Chondrocyte (in vitro differentiated cells): ENCODE data around the gene ACE. TPM values are rescaled to one million over a fixed set of nuclear protein-coding genes. Genes with fewer than 3 reads are reported as not detected.

Source experiments
- DNase-seq: peaks from one replicate; pipeline ENCODE4 v3.0.0; 2021; ENCODE audit warnings: mixed read lengths, low spot score
- H3K27ac Mint-ChIP-seq: one replicate; pipeline ENCODE4 v1.8.0; 2021; ENCODE audit warnings: mild to moderate bottlenecking, moderate library complexity, mixed read lengths; ENCODE audit not compliant: unreplicated experiment
- H3K27me3 Mint-ChIP-seq: 2 replicates; pipeline ENCODE4 v1.8.0; 2021; ENCODE audit warnings: low read depth, mixed read lengths
- H3K36me3 Mint-ChIP-seq: 2 replicates; pipeline ENCODE4 v1.8.0; 2021; ENCODE audit warnings: low read depth, mixed read lengths
- H3K4me1 Mint-ChIP-seq: 2 replicates; pipeline ENCODE4 v1.8.0; 2021; ENCODE audit warnings: low read depth, mild to moderate bottlenecking, mixed read lengths
- H3K4me3 Mint-ChIP-seq: one replicate; pipeline ENCODE4 v1.8.0; 2021; ENCODE audit warnings: mild to moderate bottlenecking, moderate library complexity, mixed read lengths; ENCODE audit not compliant: unreplicated experiment
- H3K9me3 Mint-ChIP-seq: 2 replicates; pipeline ENCODE4 v1.8.0; 2021; ENCODE audit warnings: low read depth, mixed read lengths
- total RNA-seq: library from RNA; stranded (reverse); gene quantifications from 3 replicates; pipeline ENCODE4 v1.2.1, GENCODE V29; 2021
- TF ChIP-seq, protein P1 (sequence below): fragments of 200-600 bp; sonication (generic); IDR thresholded peaks from 2 replicates; pipeline ENCODE4 v1.5.0; 2021; ENCODE audit warnings: antibody characterized with exemption, mild to moderate bottlenecking, moderate library complexity

Gene ACE
- total RNA-seq, 1 donor from 2014 or later, result 0.52 TPM

DNA sequence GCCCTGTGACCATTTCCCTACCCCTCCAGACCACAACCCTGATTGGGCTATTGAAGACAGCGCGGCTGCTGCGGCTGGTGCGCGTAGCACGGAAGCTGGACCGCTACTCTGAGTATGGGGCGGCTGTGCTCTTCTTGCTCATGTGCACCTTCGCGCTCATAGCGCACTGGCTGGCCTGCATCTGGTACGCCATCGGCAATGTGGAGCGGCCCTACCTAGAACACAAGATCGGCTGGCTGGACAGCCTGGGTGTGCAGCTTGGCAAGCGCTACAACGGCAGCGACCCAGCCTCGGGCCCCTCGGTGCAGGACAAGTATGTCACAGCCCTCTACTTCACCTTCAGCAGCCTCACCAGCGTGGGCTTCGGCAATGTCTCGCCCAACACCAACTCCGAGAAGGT, 58.8 kb downstream of the ACE start:
- no peak overlapping the region for H3K4me3 Mint-ChIP-seq

DNA sequence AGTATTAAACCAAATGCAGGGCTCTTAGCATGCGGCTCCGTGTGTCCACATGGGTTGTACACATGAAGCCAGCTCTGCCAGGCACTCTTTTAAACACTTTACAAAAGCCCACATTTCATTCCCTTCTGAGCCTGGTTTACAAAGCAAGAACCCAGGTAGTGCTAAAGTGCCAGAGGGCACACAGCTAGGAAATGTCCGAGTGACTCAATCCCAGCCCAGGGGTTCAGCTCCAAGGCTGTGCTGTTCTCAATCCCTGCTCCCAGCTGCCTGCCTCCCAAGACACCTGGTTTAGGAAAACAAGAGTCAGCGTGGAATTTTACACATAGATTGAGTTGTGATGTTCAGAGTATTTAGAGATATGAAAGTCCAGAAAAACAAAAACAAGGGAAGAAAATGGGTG, 60.1 kb downstream of the ACE start:
- H3K27me3 Mint-ChIP-seq, result peaks cover 20% of the 10 kb centered on the region
- DNase-seq, result no peak
- no peaks in the 10 kb centered on the region for H3K4me1 Mint-ChIP-seq
- no peak overlapping the region for H3K4me3 Mint-ChIP-seq
- no peaks in the 10 kb centered on the region for H3K9me3 Mint-ChIP-seq
- H3K27ac Mint-ChIP-seq, result no peak overlapping the region
- TF ChIP-seq, protein P1, sequence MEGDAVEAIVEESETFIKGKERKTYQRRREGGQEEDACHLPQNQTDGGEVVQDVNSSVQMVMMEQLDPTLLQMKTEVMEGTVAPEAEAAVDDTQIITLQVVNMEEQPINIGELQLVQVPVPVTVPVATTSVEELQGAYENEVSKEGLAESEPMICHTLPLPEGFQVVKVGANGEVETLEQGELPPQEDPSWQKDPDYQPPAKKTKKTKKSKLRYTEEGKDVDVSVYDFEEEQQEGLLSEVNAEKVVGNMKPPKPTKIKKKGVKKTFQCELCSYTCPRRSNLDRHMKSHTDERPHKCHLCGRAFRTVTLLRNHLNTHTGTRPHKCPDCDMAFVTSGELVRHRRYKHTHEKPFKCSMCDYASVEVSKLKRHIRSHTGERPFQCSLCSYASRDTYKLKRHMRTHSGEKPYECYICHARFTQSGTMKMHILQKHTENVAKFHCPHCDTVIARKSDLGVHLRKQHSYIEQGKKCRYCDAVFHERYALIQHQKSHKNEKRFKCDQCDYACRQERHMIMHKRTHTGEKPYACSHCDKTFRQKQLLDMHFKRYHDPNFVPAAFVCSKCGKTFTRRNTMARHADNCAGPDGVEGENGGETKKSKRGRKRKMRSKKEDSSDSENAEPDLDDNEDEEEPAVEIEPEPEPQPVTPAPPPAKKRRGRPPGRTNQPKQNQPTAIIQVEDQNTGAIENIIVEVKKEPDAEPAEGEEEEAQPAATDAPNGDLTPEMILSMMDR, result no peak
- H3K36me3 Mint-ChIP-seq, result no peaks in the 10 kb centered on the region

More for the DNA sequence above, 58.8 kb downstream of the ACE start:
- peaks cover 20% of the 10 kb centered on the region for H3K27me3 Mint-ChIP-seq
- TF ChIP-seq, protein P1, result no peak
- H3K36me3 Mint-ChIP-seq, result no peaks in the 10 kb centered on the region
- DNase-seq, result peak; percentile 82
- no peaks in the 10 kb centered on the region for H3K9me3 Mint-ChIP-seq
- H3K4me1 Mint-ChIP-seq, result no peaks in the 10 kb centered on the region
- H3K27ac Mint-ChIP-seq, result no peak overlapping the region

DNA sequence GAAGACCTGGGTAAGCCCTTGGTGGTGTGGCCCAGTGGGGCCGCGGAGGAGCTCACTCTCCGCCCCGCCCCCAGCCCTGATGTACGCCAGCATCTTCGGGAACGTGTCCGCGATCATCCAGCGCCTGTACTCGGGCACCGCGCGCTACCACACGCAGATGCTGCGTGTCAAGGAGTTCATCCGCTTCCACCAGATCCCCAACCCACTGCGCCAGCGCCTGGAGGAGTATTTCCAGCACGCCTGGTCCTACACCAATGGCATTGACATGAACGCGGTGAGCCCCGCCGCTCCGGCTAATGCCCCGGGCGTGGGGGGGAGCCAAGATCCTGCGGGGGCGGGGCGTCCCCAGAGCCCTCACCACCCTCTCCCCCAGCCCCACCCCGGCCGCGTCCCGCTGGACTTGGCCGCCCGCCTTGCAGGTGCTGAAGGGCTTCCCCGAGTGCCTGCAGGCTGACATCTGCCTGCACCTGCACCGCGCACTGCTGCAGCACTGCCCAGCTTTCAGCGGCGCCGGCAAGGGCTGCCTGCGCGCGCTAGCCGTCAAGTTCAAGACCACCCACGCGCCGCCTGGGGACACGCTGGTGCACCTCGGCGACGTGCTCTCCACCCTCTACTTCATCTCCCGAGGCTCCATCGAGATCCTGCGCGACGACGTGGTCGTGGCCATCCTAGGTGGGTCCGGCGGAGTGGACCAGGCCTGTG, 61.3 kb downstream of the ACE start:
- Mint-ChIP-seq H3K36me3 (no peaks in the 10 kb centered on the region), H3K4me3 (no peak overlapping the region), H3K4me1 (no peaks in the 10 kb centered on the region), H3K27ac (no peak overlapping the region), H3K9me3 (no peaks in the 10 kb centered on the region), H3K27me3 (peaks cover 20% of the 10 kb centered on the region)
- TF ChIP-seq, protein P1, result no peak
- DNase-seq, result peak; percentile 88

DNA sequence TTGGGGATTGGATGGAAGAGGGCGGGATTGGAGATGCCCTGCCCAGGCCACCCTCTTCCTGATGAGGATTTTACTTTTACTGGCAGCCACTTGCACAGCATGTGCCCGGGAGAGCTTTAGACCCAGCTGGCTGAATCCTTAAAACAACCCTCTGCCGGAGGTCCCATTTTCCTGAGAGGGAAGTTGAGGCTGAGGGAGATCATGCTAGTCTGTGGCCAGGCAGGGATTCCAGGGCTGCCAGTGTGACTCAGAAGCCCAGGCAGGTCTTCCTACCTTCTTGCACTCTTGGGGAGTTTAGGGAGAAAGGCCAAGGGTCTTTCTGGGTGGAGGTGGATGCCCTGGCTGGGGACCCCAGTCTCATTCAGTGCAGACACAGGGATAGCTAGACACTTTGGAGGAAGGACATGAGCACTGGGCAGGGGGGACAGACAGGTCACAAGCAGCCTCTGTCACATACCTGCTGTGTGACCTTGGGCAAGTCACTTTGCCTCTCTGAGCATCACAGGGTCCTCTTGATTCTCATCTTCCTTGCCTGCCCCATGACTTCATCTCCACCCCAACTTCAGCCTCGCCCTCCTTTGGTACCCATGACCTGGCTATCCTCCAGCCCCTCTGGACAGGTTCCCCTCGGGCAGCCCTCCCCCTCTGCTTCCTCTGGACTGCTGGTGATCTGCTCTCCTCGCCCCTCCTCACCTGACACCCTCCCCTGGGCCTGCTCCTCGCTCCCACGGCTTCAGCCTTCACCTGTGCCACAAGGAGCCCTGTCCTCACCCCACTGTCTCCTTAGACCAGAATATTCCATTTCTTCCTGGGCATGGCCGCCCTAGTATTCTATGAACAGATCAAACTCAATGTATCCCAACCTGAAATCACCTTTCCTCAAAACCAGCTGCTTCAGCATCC, 62.1 kb downstream of the ACE start:
- peak; percentile 72 for DNase-seq
- Mint-ChIP-seq H3K9me3 (no peaks in the 10 kb centered on the region), H3K27me3 (peaks cover 20% of the 10 kb centered on the region), H3K36me3 (no peaks in the 10 kb centered on the region), H3K4me1 (no peaks in the 10 kb centered on the region), H3K27ac (no peak overlapping the region), H3K4me3 (no peak overlapping the region)
- TF ChIP-seq, protein P1, result no peak

DNA sequence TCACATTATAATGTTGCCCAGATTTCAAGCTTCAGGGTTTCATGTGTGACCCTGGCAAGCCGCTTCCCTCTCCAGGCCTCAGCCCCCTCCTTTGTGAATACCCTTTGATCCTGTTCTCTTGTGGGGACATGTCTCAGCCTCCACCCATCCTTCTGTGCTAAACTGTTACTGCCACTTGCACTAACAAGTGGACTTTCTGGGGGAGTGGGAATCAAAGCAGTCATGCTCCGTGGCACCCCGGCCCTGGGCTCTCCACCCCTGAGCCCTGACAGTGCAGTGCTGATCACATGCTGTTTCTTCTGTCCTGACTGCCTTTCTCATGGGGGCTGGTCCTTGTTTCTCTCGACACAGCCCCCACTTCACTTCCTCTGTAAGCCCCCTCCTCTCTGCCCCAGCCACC, 63.7 kb downstream of the ACE start:
- TF ChIP-seq, protein P1, result no peak
- Mint-ChIP-seq H3K36me3 (no peaks in the 10 kb centered on the region), H3K27ac (no peak overlapping the region), H3K27me3 (peaks cover 13% of the 10 kb centered on the region), H3K9me3 (no peaks in the 10 kb centered on the region), H3K4me1 (no peaks in the 10 kb centered on the region), H3K4me3 (no peak overlapping the region)
- peak; percentile 33 for DNase-seq
